Non-pigmented ciliary epithelial cell (primary cell): ENCODE results near the gene SRSF1.
"Not testable (repeated sequence)": the region's sequence is repeated elsewhere in the genome, so short reads cannot be mapped to it uniquely, and the experiment has no call there.

ENCODE experiments used
- DNase-seq: peaks from one replicate; pipeline ENCODE4 v3.0.0-alpha.2; 2010; ENCODE audit warnings: low read depth

The SRSF1 gene

DNA sequence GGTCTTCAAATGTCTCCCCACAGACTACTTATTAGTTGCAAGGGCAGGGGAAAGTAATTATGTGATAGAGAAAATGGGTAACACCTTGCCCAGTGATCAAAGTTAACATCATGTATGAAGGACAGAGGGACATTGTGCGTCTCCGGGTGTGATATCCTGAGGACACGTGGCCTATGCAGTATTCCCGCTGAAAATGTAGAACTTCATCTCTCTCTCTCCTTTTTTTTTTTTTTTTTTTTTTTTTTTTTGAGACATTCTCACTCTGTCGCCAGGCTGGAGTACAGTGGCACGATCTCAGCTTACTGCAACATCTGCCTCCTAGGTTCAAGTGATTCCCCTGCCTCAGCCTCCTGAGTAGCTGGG lies 43.9 kb downstream of the SRSF1 start:
- no peak for DNase-seq

DNA sequence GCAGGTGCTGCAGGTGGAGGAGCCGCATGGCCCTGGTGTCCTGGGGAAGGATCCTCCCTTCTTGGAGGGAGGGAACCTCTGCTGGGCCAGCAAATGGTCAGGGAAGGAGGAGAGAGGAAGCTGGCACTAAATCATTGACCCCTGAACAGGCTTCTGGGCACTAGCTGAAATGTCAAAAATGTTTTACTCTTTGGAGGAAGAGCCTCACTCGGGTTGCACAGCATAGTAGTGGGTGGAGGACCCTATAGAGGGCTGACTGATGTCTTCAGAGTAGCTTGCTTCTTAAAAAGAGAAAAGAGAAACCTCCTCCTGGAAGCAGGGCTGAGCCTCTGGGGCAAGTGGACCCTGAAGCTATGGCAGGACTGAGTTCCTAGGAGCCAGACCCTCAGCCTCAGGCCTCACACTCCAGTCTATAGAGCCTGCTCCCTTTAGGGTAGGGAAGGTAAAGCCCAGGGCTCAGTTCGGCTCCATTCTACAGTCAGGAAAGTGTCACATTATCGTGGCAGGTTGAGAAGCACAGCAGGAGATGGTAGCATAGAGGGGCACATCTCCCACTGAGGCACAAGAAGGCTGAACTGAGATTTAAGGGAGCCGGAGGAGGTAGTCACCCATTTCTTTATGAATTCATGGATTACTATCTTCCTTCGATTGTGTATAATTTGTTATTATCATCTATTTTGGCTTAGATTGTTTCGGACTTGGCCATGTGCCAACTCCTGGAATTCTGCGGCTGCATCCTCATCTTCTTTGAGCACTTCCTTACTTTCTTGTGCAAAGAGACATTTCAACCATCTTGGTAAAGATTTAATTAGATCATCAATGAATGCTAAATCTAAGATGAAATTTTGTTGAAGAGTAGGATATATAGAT lies 44.5 kb downstream of the SRSF1 start:
- no peak for DNase-seq

DNA sequence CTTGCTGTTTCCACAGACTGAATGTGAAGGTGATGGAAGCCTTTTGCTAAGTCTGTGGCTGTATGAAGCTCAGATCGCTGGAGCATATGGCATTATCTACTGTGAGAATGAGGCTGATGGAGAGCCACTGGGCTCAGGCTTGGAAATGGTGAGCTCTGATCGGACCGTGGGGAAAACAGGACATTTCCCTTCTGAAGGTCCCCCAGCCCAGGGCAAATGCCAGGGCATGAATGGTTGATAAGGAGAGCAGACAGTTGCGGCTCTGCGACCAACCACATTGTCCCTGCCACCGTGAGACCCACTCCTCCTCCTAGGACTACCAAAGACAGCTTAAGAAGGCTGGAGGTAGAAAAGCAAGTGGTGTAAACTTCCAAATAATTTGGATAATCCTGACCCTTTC lies 47.1 kb downstream of the SRSF1 start:
- no peak for DNase-seq

DNA sequence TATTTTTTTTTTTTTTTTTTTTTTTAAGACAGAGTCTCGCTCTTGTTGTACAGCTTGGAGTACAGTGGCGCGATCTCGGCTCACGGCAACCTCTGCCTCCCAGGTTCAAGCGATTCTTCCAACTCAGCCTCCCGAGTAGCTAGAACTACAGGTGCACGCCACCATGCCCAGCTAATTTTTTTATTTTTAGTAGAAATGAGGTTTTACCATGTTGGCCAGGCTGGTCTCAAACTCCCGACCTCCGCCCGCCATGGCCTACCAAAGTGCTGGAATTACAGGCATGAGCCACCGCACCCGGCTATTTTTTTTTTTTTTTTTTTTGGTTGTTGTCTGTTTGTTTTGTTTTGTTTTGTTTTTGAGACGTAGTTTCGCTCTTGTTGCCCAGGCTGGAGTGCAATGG lies 48.7 kb downstream of the SRSF1 start:
- not testable (repeated sequence) for DNase-seq

- no peak for DNase-seq
Measured at GRCh38 chr17:57957886-57958285, 49.2 kb downstream of the SRSF1 start.

DNA sequence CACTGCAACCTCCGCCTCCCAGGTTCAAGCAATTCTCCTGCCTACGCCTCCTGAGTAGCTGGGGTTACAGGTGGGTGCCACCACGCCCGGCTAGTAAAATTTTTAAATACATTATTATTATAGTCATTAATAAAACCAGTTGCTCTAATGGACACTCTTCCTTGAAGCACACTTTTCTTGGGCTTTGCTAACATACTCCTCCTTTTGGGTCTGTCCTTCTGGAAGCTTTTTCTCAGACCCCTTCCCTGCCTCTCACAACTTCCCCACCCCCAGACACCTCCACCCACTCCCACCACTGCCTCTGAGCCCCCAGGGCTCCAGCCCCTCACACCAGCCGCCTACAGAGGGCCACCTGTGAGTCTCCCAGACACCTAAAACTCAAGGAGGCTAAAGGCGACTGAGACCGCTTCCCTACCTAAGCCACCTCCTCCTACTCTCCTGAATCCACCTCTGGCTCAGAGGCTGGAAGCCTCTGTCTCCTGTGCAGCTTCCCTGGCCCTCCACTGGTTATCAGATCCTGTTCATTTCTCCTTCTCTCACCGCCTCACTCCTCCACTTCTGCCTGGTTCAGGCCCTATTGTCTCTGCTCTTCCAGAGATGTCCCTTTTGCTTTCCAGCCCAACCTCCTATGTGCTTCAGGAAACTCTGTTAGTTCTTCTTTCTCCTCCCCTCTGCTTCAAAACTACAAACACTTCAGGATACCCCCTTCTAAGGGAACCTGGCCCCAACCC lies 49.8 kb downstream of the SRSF1 start:
- no peak for DNase-seq

GRCh38 chr17:57956291-57957119 lies 50.5 kb downstream of the SRSF1 start:
- no peak for DNase-seq

GRCh38 chr17:57955183-57955931 lies 51.7 kb downstream of the SRSF1 start, which contains the start of gene CUEDC1:
Gene CUEDC1, minus strand, starts transcription at chr17:57955412. Its CDS starts 69,848 bp downstream, at chr17:57885564.
- no peak for DNase-seq

GRCh38 chr17:57954397-57955182 lies 52.5 kb downstream of the SRSF1 start:
- no peak for DNase-seq

GRCh38 chr17:57953705-57954396 lies 53.2 kb downstream of the SRSF1 start:
- no peak for DNase-seq
